Endothelial cell (in vitro differentiated cells): ENCODE results near the gene WNT10A. TPM values are rescaled to one million over a fixed set of nuclear protein-coding genes. Genes with fewer than 3 reads are reported as not detected.

Experiments used
- DNase-seq: peaks from one replicate; pipeline ENCODE4 v3.0.0; 2021; ENCODE audit warnings: low spot score
- H3K27ac Mint-ChIP-seq: one replicate; pipeline ENCODE4 v1.8.0; 2021; ENCODE audit warnings: mixed read lengths, inconsistent platforms; ENCODE audit not compliant: unreplicated experiment
- H3K27me3 Mint-ChIP-seq: one replicate; pipeline ENCODE4 v1.8.0; 2021; ENCODE audit warnings: mild to moderate bottlenecking, moderate library complexity, mixed read lengths, inconsistent platforms; ENCODE audit not compliant: unreplicated experiment
- H3K36me3 Mint-ChIP-seq: one replicate; pipeline ENCODE4 v1.8.0; 2021; ENCODE audit warnings: mild to moderate bottlenecking, low read depth, mixed read lengths, inconsistent platforms; ENCODE audit not compliant: unreplicated experiment
- H3K4me1 Mint-ChIP-seq: one replicate; pipeline ENCODE4 v1.8.0; 2021; ENCODE audit warnings: mild to moderate bottlenecking, mixed read lengths, inconsistent platforms; ENCODE audit not compliant: unreplicated experiment
- H3K4me3 Mint-ChIP-seq: one replicate; pipeline ENCODE4 v1.8.0; 2021; ENCODE audit warnings: mild to moderate bottlenecking, mixed read lengths, inconsistent platforms; ENCODE audit not compliant: unreplicated experiment
- H3K9me3 Mint-ChIP-seq: one replicate; pipeline ENCODE4 v1.8.0; 2021; ENCODE audit warnings: mixed read lengths, inconsistent platforms; ENCODE audit not compliant: unreplicated experiment
- total RNA-seq: library from RNA; stranded (reverse); fragmentation: NEBNext Ultra II Directional; extraction: Animal tissue kit (Norgen Biotek cat#: 25700); gene quantifications from one replicate; pipeline ENCODE4 v1.2.1, GENCODE V29; 2021; ENCODE audit not compliant: unreplicated experiment
- TF ChIP-seq, protein P1 (sequence below): fragments of 200-600 bp; sonication (generic); IDR thresholded peaks from one replicate; pipeline ENCODE4 v1.5.0; 2021; ENCODE audit warnings: antibody characterized with exemption; ENCODE audit not compliant: unreplicated experiment

The WNT10A gene
- total RNA-seq, 1 donor from 2014 or later, result not detected

DNA sequence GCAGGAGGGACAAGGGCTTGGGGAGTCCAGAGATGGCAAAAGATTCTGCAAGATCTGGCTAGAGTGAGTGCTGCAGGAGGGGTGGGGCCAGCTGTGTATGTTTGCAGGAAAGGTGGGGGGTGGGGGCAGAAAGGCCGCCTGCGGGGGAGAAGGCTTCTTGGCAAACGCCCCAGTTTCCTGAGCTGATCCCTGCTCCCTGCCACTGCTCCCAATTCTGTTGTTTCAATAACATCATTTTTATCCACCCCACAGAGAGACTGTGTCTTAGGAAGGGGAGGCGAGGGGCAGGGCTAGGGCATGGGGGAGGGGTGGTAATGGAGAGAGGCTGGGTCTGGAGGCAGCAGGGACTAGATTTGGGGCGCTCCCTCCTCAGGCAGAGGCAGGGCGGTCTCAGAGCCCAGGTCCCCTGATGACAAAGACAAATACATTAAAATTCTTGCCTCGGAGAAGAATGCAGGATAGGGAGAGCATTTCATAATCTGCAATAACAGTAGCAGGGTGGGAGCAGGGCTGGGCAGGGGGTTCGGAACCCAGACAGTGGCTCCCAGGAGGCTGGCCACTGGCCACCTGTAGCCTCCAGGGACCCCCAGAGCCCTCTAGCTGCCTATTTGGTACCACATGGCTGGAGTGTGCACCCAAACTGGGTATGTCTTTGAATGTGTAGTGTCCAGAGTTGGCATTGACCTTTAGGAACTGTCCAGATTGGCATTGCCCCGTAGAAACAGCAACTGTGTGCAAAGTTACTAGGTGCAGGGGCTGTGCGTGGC lies 23.1 kb upstream of the WNT10A start:
- no peak overlapping the region for H3K4me3 Mint-ChIP-seq
- DNase-seq, result no peak
- no peaks in the 10 kb centered on the region for H3K36me3 Mint-ChIP-seq
- H3K27me3 Mint-ChIP-seq, result peaks cover 53% of the 10 kb centered on the region
- no peak overlapping the region for H3K27ac Mint-ChIP-seq
- TF ChIP-seq, protein P1, sequence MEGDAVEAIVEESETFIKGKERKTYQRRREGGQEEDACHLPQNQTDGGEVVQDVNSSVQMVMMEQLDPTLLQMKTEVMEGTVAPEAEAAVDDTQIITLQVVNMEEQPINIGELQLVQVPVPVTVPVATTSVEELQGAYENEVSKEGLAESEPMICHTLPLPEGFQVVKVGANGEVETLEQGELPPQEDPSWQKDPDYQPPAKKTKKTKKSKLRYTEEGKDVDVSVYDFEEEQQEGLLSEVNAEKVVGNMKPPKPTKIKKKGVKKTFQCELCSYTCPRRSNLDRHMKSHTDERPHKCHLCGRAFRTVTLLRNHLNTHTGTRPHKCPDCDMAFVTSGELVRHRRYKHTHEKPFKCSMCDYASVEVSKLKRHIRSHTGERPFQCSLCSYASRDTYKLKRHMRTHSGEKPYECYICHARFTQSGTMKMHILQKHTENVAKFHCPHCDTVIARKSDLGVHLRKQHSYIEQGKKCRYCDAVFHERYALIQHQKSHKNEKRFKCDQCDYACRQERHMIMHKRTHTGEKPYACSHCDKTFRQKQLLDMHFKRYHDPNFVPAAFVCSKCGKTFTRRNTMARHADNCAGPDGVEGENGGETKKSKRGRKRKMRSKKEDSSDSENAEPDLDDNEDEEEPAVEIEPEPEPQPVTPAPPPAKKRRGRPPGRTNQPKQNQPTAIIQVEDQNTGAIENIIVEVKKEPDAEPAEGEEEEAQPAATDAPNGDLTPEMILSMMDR, result no peak
- peaks cover 20% of the 10 kb centered on the region for H3K4me1 Mint-ChIP-seq
- H3K9me3 Mint-ChIP-seq, result no peaks in the 10 kb centered on the region

DNA sequence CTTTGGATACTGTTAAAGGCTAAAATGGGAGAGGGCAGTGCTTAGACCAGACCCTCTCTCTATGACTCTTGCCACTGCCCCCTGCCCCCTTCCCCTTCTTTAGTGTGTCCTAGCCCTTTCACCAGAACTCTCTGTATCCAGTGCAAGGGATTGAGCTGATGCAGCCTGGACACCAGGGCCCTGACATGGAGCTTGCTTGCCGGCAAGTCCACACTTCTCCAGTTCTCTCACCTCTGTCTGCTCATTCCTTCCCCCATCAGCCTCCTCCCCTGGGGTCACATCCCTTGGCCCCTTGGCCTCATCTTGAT lies 22.6 kb upstream of the WNT10A start:
- peaks cover 20% of the 10 kb centered on the region for H3K4me1 Mint-ChIP-seq
- TF ChIP-seq, protein P1, result no peak
- no peaks in the 10 kb centered on the region for H3K36me3 Mint-ChIP-seq
- no peak overlapping the region for H3K4me3 Mint-ChIP-seq
- DNase-seq, result no peak
- H3K27me3 Mint-ChIP-seq, result peaks cover 56% of the 10 kb centered on the region
- no peak overlapping the region for H3K27ac Mint-ChIP-seq
- no peaks in the 10 kb centered on the region for H3K9me3 Mint-ChIP-seq

DNA sequence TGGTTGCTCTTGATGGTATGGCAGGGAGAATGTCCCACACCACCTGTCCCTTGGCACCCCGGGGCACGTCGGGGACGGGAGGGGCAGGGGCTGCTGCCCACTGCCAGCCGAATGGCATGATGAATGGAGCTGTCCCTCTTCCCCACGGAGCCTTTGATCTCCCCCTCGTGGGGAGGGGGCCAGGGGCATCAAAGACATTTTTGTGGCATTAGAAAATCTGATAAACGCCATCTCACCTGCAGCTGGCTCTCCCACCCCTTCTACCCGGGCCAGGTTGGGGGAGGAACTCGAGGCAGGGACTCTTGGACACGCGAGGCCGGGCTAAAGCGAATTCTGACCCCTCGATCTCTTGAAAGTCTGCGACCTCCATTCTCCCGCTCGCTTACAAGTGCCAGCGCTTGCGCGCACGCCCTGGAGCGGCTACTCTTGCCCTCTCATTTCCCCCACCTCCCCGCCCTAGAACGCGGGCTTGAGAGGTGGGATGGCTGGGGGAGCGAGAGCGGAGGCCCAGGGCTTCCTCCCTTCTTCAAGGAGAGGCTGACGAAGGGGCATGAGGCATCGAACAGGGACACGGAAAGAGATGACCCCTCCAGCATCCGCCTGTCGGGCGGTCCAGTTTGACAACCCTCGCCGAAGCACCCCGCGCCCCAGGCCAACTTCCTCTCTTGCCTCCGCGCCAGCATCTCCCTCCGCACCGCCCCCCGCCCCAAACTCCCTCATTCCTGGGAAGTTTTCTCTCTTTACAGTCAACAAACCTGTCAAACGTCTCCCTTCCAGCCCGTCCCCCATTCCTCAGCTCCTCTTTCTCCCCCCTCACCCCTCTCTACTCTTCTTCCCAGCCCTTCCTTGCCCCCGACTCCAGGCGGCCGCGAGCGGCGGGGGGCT lies 21.7 kb upstream of the WNT10A start:
- peaks cover 17% of the 10 kb centered on the region for H3K4me1 Mint-ChIP-seq
- H3K36me3 Mint-ChIP-seq, result no peaks in the 10 kb centered on the region
- no peak for DNase-seq
- H3K4me3 Mint-ChIP-seq, result no peak overlapping the region
- TF ChIP-seq, protein P1, result no peak
- H3K9me3 Mint-ChIP-seq, result no peaks in the 10 kb centered on the region
- H3K27me3 Mint-ChIP-seq, result peaks cover 57% of the 10 kb centered on the region
- peak overlapping the region; percentile 24 for H3K27ac Mint-ChIP-seq

DNA sequence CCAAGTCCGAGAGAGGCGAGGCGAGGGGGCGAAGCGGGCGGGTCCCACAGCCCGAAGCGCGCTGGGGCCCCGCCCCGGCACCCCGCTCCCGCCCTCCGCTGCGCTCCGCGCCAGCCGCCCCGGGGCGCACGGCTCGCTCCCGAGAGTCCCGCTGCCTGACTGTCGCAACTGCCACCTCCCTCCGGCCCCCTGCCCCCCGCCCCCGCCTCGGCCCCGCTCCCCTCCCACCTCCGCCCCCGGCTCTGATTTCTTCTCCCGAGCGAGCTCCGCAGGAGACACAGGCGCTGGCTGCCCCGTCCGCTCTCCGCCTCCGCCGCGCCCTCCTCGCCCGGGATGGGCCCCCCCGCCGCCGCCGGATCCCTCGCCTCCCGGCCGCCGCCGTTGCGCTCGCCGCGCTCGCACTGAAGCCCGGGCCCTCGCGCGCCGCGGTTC lies 21.1 kb upstream of the WNT10A start, which contains the start of gene WNT6:
Gene WNT6 (plus strand): TSS at position 250 of the 432 bp plus-strand sequence. CDS start 233 bp downstream, outside the sequence.
- Mint-ChIP-seq H3K27ac (peak within 1 kb of the TSS; percentile 24), H3K36me3 (no peaks in the 10 kb centered on the region), H3K9me3 (no peaks in the 10 kb centered on the region), H3K27me3 (peaks cover 54% of the 10 kb centered on the region), H3K4me3 (no peak within 1 kb of the TSS), H3K4me1 (peaks cover 12% of the 10 kb centered on the region)
- no peak for DNase-seq
- TF ChIP-seq, protein P1, result no peak
